Cerebellar cortex (tissue), 1 donor: ENCODE results near the gene NLRC5.
"Not testable (repeated sequence)": the region's sequence is repeated elsewhere in the genome, so short reads cannot be mapped to it uniquely, and the experiment has no call there.

Source experiments
- DNase-seq: peaks from one replicate; pipeline ENCODE4 v3.0.0-alpha.2; 2015; ENCODE audit warnings: low spot score

The NLRC5 gene

GRCh38 chr16:56964243-56965148, 24.9 kb upstream of the NLRC5 start:
- peak; percentile 52 for DNase-seq

- DNase-seq: no peak
These were observed 23.9 kb upstream of the NLRC5 start for GRCh38 chr16:56965149-56966092.

GRCh38 chr16:56966093-56966475, 23.3 kb upstream of the NLRC5 start:
- DNase-seq: no peak

- DNase-seq: no peak
These were observed 21.6 kb upstream of the NLRC5 start for GRCh38 chr16:56967733-56968132.

- DNase-seq: no peak
These were observed 19.6 kb upstream of the NLRC5 start for GRCh38 chr16:56969769-56970168.

GRCh38 chr16:56970934-56971767, 18.2 kb upstream of the NLRC5 start:
- DNase-seq: no peak

GRCh38 chr16:56971768-56972043, 17.7 kb upstream of the NLRC5 start:
- DNase-seq: no peak

GRCh38 chr16:56972403-56973293, 16.7 kb upstream of the NLRC5 start:
- DNase-seq: no peak

- no peak for DNase-seq
These were observed 16.1 kb upstream of the NLRC5 start for GRCh38 chr16:56973294-56973689.

GRCh38 chr16:56973899-56974298, 15.5 kb upstream of the NLRC5 start:
- not testable (repeated sequence) for DNase-seq

GRCh38 chr16:56974549-56975300, 14.6 kb upstream of the NLRC5 start:
- no peak for DNase-seq

GRCh38 chr16:56975714-56976113, 13.6 kb upstream of the NLRC5 start:
- DNase-seq: no peak

GRCh38 chr16:56977216-56977615, 12.1 kb upstream of the NLRC5 start:
- peak; percentile 55 for DNase-seq

- DNase-seq: no peak
These were observed 11.4 kb upstream of the NLRC5 start for GRCh38 chr16:56977823-56978430.

GRCh38 chr16:56980201-56980535, 9.2 kb upstream of the NLRC5 start:
- DNase-seq: no peak

GRCh38 chr16:56980792-56981724, 8.3 kb upstream of the NLRC5 start:
- DNase-seq: no peak

- DNase-seq: no peak
These were observed 7.6 kb upstream of the NLRC5 start for GRCh38 chr16:56981729-56982271.

GRCh38 chr16:56982695-56983094, 6.7 kb upstream of the NLRC5 start:
- DNase-seq: no peak
